Activated CD8-positive, alpha-beta memory T cell treated with anti-CD3 and anti-CD28 coated beads, Interleukin-2, amount 50 U/mL, for 1 hour (primary cell): Measurements from ENCODE around the gene LSM10.

Experiments
- DNase-seq: peaks from one replicate; pipeline ENCODE4 v3.0.0-alpha.2; 2020; ENCODE audit errors: extremely low read depth

The LSM10 gene

GRCh38 chr1:36351227-36351977, 46.3 kb downstream of the LSM10 start:
- no peak for DNase-seq

GRCh38 chr1:36350659-36351226, 47.0 kb downstream of the LSM10 start:
- no peak for DNase-seq

GRCh38 chr1:36349839-36350238, 47.9 kb downstream of the LSM10 start:
- no peak for DNase-seq

- no peak for DNase-seq
These were observed 48.5 kb downstream of the LSM10 start for GRCh38 chr1:36349241-36349671.

GRCh38 chr1:36346741-36347370, 50.9 kb downstream of the LSM10 start:
- no peak for DNase-seq

- no peak for DNase-seq
These were observed 52.4 kb downstream of the LSM10 start for GRCh38 chr1:36345353-36345752.

GRCh38 chr1:36344395-36344680, 53.4 kb downstream of the LSM10 start:
- no peak for DNase-seq

- no peak for DNase-seq
These were observed 53.9 kb downstream of the LSM10 start for GRCh38 chr1:36343651-36344394.
